SU-DHL-6 (cell line): ENCODE results near the gene STK16.
A peak's percentile ranks its signal among the peaks of the same experiment; 100 is the strongest.

Source experiments
- H2AFZ ChIP-seq: fragments of 200-600 bp; sonication (generic); 2 replicates; pipeline ENCODE4 v1.6.1; 2014; ENCODE audit warnings: low read depth, mild to moderate bottlenecking, moderate library complexity, mixed read lengths, antibody characterized with exemption, low read length; ENCODE audit not compliant: severe bottlenecking
- H3F3A ChIP-seq: fragments of 200-600 bp; shearing (Covaris generic); 2 replicates; pipeline ENCODE4 v1.6.0; 2016; ENCODE audit warnings: antibody characterized with exemption, mild to moderate bottlenecking; ENCODE audit not compliant: insufficient read depth
- H3K27ac ChIP-seq: fragments of 200-600 bp; sonication (generic); 2 replicates; pipeline ENCODE4 v1.5.1; 2016; ENCODE audit warnings: low read depth, mild to moderate bottlenecking, low read length, moderate library complexity, mixed read lengths
- H3K27me3 ChIP-seq: fragments of 200-600 bp; sonication (generic), shearing (Covaris generic); 2 replicates; pipeline ENCODE4 v1.6.0; 2014; ENCODE audit warnings: mild to moderate bottlenecking, low read length
- H3K36me3 ChIP-seq: fragments of 200-600 bp; sonication (generic); 2 replicates; pipeline ENCODE4 v1.6.1; 2014; ENCODE audit warnings: mild to moderate bottlenecking, low read length, mixed read lengths
- H3K4me2 ChIP-seq: fragments of 300-600, 200-600 bp; shearing (Covaris generic), sonication (generic); 2 replicates; pipeline ENCODE4 v1.6.0; 2014; ENCODE audit warnings: low read length, low read depth, mild to moderate bottlenecking; ENCODE audit not compliant: poor library complexity, severe bottlenecking
- H3K4me3 ChIP-seq: fragments of 200-600 bp; sonication (generic); 2 replicates; pipeline ENCODE4 v1.5.1; 2014; ENCODE audit warnings: antibody characterized with exemption, low read length, mild to moderate bottlenecking, mixed read lengths; ENCODE audit not compliant: insufficient read depth, poor library complexity, severe bottlenecking
- H3K79me2 ChIP-seq: fragments of 200-600 bp; sonication (generic); 2 replicates; pipeline ENCODE4 v1.6.1; 2014; ENCODE audit warnings: mild to moderate bottlenecking, low read length, moderate library complexity; ENCODE audit not compliant: insufficient read depth
- H3K9ac ChIP-seq: fragments of 200-600 bp; sonication (generic); 2 replicates; pipeline ENCODE4 v1.7.0; 2014; ENCODE audit warnings: mild to moderate bottlenecking, low read length
- H3K9me2 ChIP-seq: fragments of 200-600 bp; sonication (generic); replicated peaks from 2 replicates; pipeline ENCODE4 v1.6.1; 2014; ENCODE audit warnings: low read length; ENCODE audit not compliant: insufficient read depth
- H3K9me3 ChIP-seq: fragments of 200-600 bp; sonication (generic); 2 replicates; pipeline ENCODE4 v1.6.1; 2014; ENCODE audit warnings: low read length, mixed read lengths; ENCODE audit not compliant: insufficient read depth
- H4K20me1 ChIP-seq: fragments of 200-600 bp; sonication (generic); 2 replicates; pipeline ENCODE4 v1.6.1; 2014; ENCODE audit warnings: low read depth, mild to moderate bottlenecking, antibody characterized with exemption, low read length, moderate library complexity, mixed read lengths
- CTCF ChIP-seq: fragments of 200-600 bp; sonication (generic); IDR thresholded peaks from one replicate; pipeline ENCODE4 v1.5.1; 2017; ENCODE audit warnings: antibody characterized with exemption, mild to moderate bottlenecking, low read length, moderate library complexity; ENCODE audit not compliant: insufficient read depth, poor library complexity, severe bottlenecking
- EZH2phosphoT487 ChIP-seq: fragments of 200-600 bp; sonication (generic), shearing (Covaris generic); conservative IDR thresholded peaks from 2 replicates; pipeline ENCODE4 v1.6.1; 2018; ENCODE audit warnings: mild to moderate bottlenecking, antibody characterized with exemption, low read length, moderate library complexity, mixed read lengths

The STK16 gene

GRCh38 chr2:219228041-219228910 is 17.0 kb upstream of the STK16 start:
- H3K4me3 ChIP-seq = peak overlapping the region; percentile 97
- H4K20me1 ChIP-seq = no peaks in the 10 kb centered on the region
- H3F3A ChIP-seq = no peaks in the 10 kb centered on the region
- H3K79me2 ChIP-seq = peaks cover 33% of the 10 kb centered on the region
- no peaks in the 10 kb centered on the region for H3K36me3 ChIP-seq
- H3K27ac ChIP-seq = no peak overlapping the region
- no peaks in the 10 kb centered on the region for H3K27me3 ChIP-seq
- no peaks in the 10 kb centered on the region for H3K9me2 ChIP-seq
- peak overlapping the region; percentile 76 for H3K9ac ChIP-seq
- H2AFZ ChIP-seq = no peak overlapping the region
- peak overlapping the region; percentile 73 for H3K4me2 ChIP-seq
- H3K9me3 ChIP-seq = no peaks in the 10 kb centered on the region
- no peak for TF ChIP-seq CTCF
- TF ChIP-seq EZH2phosphoT487 = no peak

GRCh38 chr2:219228911-219229304 is 16.4 kb upstream of the STK16 start:
- no peaks in the 10 kb centered on the region for H3K9me3 ChIP-seq
- H2AFZ ChIP-seq = peak overlapping the region; percentile 55
- peaks cover 33% of the 10 kb centered on the region for H3K79me2 ChIP-seq
- TF ChIP-seq EZH2phosphoT487 = no peak
- no peak for TF ChIP-seq CTCF
- peak overlapping the region; percentile 97 for H3K4me3 ChIP-seq
- H3K27me3 ChIP-seq = no peaks in the 10 kb centered on the region
- peak overlapping the region; percentile 52; the same call in 1 of the 2 replicates for H3K27ac ChIP-seq
- H3K36me3 ChIP-seq = 0 out of 2 replicates have a peak, but pooled peaks cover 2% of the 10 kb centered on the region
- H4K20me1 ChIP-seq = no peaks in the 10 kb centered on the region
- H3K9ac ChIP-seq = peak overlapping the region; percentile 76
- no peaks in the 10 kb centered on the region for H3F3A ChIP-seq
- no peaks in the 10 kb centered on the region for H3K9me2 ChIP-seq
- H3K4me2 ChIP-seq = peak overlapping the region; percentile 73

- peak within 1 kb of the TSS; percentile 55 for H2AFZ ChIP-seq
- peaks cover 33% of the 10 kb centered on the region for H3K79me2 ChIP-seq
Measured at GRCh38 chr2:219229305-219230058, 15.8 kb upstream of the STK16 start, which contains the start of the genes ANKZF1 and ATG9A. ANKZF1 (plus strand) TSS chr2:219229806; CDS start chr2:219230258, 452 bp downstream. ATG9A (minus strand) TSS chr2:219229636; CDS start chr2:219228024, 1,612 bp downstream.

More at GRCh38 chr2:219229305-219230058, 15.8 kb upstream of the STK16 start, which contains the start of the genes ANKZF1 and ATG9A:
- Histone ChIP-seq H3K27ac (peak within 1 kb of the TSS; percentile 70), H3K4me2 (peak within 1 kb of the TSS; percentile 97), H3K9me3 (no peaks in the 10 kb centered on the region), H3K9me2 (no peaks in the 10 kb centered on the region), H3F3A (no peaks in the 10 kb centered on the region), H3K36me3 (0 out of 2 replicates have a peak, but pooled peaks cover 7% of the 10 kb centered on the region), H3K27me3 (no peaks in the 10 kb centered on the region), H3K9ac (peak within 1 kb of the TSS; percentile 76), H4K20me1 (no peaks in the 10 kb centered on the region), H3K4me3 (peak within 1 kb of the TSS; percentile 97)
- TF ChIP-seq EZH2phosphoT487 (no peak), CTCF (no peak)
